Activated CD4-positive, CD25-positive, alpha-beta regulatory T cell treated with anti-CD3 and anti-CD28 coated beads, Interleukin-2, amount 50 U/mL, for 24 hours (primary cell): ENCODE data around the gene CNTN1.

ENCODE experiments used
- ATAC-seq, 2 donors: fragments of 150-1000 bp; cut with Tn5 transposase; one replicate each; pipeline ENCODE4 v1.10.0; 2021; ENCODE audit warnings: mild to moderate bottlenecking in 1 of 2, moderate library complexity in 1 of 2

The CNTN1 gene

GRCh38 chr12:40775661-40776060 lies 83.4 kb downstream of the CNTN1 start:
- no peak for ATAC-seq

GRCh38 chr12:40784102-40784501 lies 91.9 kb downstream of the CNTN1 start:
- ATAC-seq, result no peak

GRCh38 chr12:40788276-40788675 lies 96.0 kb downstream of the CNTN1 start:
- ATAC-seq, result no peak

GRCh38 chr12:40792792-40793386 lies 100.7 kb downstream of the CNTN1 start:
- ATAC-seq, result no peak

- no peak for ATAC-seq
Measured at GRCh38 chr12:40793471-40793870, 101.2 kb downstream of the CNTN1 start.

GRCh38 chr12:40794087-40794486 lies 101.8 kb downstream of the CNTN1 start:
- no peak for ATAC-seq

GRCh38 chr12:40801082-40801481 lies 108.8 kb downstream of the CNTN1 start:
- no peak for ATAC-seq

GRCh38 chr12:40801861-40802260 lies 109.6 kb downstream of the CNTN1 start:
- ATAC-seq, result no peak

GRCh38 chr12:40802656-40803055 lies 110.4 kb downstream of the CNTN1 start:
- no peak for ATAC-seq

GRCh38 chr12:40819436-40820108 lies 127.3 kb downstream of the CNTN1 start:
- no peak for ATAC-seq

GRCh38 chr12:40820794-40821484 lies 128.7 kb downstream of the CNTN1 start:
- ATAC-seq, result no peak

GRCh38 chr12:40825156-40825555 lies 132.9 kb downstream of the CNTN1 start:
- ATAC-seq, result no peak

- ATAC-seq, result no peak
Measured at GRCh38 chr12:40827683-40828592, 135.7 kb downstream of the CNTN1 start.

GRCh38 chr12:40828593-40828990 lies 136.4 kb downstream of the CNTN1 start:
- no peak for ATAC-seq

- ATAC-seq, result no peak
Measured at GRCh38 chr12:40829738-40830144, 137.5 kb downstream of the CNTN1 start.

- ATAC-seq, result no peak
Measured at GRCh38 chr12:40831916-40832315, 139.7 kb downstream of the CNTN1 start.

GRCh38 chr12:40832668-40833067 lies 140.4 kb downstream of the CNTN1 start:
- ATAC-seq, result no peak

GRCh38 chr12:40833818-40834217 lies 141.6 kb downstream of the CNTN1 start:
- no peak for ATAC-seq

- ATAC-seq, result no peak
Measured at GRCh38 chr12:40834321-40834720, 142.1 kb downstream of the CNTN1 start.

- no peak for ATAC-seq
Measured at GRCh38 chr12:40837891-40838429, 145.7 kb downstream of the CNTN1 start.

- no peak for ATAC-seq
Measured at GRCh38 chr12:40843495-40843894, 151.3 kb downstream of the CNTN1 start.

- no peak for ATAC-seq
Measured at GRCh38 chr12:40853221-40853620, 161.0 kb downstream of the CNTN1 start.

- ATAC-seq, result no peak
Measured at GRCh38 chr12:40854604-40855003, 162.4 kb downstream of the CNTN1 start.
